ENCODE measurements around the gene OR9Q1.

DNA sequence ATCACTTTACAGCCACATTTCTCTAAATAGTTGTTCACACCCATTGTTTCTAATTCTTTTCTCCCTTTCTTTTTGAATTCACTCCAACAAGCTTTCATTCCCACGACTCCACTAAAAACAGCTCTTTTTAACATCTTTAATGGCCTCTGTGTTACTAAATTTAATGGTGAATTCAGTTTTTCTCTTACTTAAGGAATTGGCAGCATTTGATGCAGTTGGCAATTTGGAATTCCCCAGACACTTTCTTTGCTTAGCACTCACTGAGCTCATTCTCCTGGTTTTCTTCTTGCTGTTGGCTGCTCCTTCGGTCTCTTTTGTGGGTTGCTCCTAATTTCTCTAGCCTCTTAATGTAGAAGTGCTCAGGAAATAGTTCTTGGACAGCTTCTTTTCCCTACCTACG is 40.5 kb upstream of the OR9Q1 start:
- TF ChIP-seq ZNF562 (CRISPR knock-in tag; IDR thresholded peaks at IDR 0.05; ENCODE audit: borderline replicate concordance) (no peak), SETDB1 (CRISPR knock-in tag; IDR thresholded peaks at IDR 0.05; ENCODE audit: borderline replicate concordance) (no peak), ZNF615 (CRISPR knock-in tag; IDR thresholded peaks at IDR 0.05; ENCODE audit: borderline replicate concordance) (no peak), ISX (CRISPR knock-in tag; conservative IDR thresholded peaks at IDR 0.05) (no peak), HDAC6 (IDR thresholded peaks at IDR 0.05; ENCODE audit: low read depth, low read length) (no peak), RBM39 (IDR thresholded peaks at IDR 0.05; ENCODE audit: low read depth, low read length, poor library complexity, severe bottlenecking) (no peak), ZNF20 (CRISPR knock-in tag; IDR thresholded peaks at IDR 0.05) (no peak), ZMYM2 (CRISPR knock-in tag; IDR thresholded peaks at IDR 0.05) (no peak), SP1 (IDR thresholded peaks at IDR 0.05) (no peak), SP1 (CRISPR knock-in tag; IDR thresholded peaks at IDR 0.05) (no peak), DPF2 (CRISPR knock-in tag; IDR thresholded peaks at IDR 0.05; ENCODE audit: borderline replicate concordance, low read depth) (no peak), TCF7L2 (IDR thresholded peaks at IDR 0.05; ENCODE audit: low read depth, low read length) (no peak)
- TF ChIP-seq, protein P1, sequence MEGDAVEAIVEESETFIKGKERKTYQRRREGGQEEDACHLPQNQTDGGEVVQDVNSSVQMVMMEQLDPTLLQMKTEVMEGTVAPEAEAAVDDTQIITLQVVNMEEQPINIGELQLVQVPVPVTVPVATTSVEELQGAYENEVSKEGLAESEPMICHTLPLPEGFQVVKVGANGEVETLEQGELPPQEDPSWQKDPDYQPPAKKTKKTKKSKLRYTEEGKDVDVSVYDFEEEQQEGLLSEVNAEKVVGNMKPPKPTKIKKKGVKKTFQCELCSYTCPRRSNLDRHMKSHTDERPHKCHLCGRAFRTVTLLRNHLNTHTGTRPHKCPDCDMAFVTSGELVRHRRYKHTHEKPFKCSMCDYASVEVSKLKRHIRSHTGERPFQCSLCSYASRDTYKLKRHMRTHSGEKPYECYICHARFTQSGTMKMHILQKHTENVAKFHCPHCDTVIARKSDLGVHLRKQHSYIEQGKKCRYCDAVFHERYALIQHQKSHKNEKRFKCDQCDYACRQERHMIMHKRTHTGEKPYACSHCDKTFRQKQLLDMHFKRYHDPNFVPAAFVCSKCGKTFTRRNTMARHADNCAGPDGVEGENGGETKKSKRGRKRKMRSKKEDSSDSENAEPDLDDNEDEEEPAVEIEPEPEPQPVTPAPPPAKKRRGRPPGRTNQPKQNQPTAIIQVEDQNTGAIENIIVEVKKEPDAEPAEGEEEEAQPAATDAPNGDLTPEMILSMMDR (CRISPR knock-in tag; IDR thresholded peaks at IDR 0.05) = no peak
- TF ChIP-seq, protein P2, sequence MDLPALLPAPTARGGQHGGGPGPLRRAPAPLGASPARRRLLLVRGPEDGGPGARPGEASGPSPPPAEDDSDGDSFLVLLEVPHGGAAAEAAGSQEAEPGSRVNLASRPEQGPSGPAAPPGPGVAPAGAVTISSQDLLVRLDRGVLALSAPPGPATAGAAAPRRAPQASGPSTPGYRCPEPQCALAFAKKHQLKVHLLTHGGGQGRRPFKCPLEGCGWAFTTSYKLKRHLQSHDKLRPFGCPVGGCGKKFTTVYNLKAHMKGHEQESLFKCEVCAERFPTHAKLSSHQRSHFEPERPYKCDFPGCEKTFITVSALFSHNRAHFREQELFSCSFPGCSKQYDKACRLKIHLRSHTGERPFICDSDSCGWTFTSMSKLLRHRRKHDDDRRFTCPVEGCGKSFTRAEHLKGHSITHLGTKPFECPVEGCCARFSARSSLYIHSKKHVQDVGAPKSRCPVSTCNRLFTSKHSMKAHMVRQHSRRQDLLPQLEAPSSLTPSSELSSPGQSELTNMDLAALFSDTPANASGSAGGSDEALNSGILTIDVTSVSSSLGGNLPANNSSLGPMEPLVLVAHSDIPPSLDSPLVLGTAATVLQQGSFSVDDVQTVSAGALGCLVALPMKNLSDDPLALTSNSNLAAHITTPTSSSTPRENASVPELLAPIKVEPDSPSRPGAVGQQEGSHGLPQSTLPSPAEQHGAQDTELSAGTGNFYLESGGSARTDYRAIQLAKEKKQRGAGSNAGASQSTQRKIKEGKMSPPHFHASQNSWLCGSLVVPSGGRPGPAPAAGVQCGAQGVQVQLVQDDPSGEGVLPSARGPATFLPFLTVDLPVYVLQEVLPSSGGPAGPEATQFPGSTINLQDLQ (CRISPR knock-in tag; IDR thresholded peaks at IDR 0.05) = no peak
- TF ChIP-seq, protein P3, sequence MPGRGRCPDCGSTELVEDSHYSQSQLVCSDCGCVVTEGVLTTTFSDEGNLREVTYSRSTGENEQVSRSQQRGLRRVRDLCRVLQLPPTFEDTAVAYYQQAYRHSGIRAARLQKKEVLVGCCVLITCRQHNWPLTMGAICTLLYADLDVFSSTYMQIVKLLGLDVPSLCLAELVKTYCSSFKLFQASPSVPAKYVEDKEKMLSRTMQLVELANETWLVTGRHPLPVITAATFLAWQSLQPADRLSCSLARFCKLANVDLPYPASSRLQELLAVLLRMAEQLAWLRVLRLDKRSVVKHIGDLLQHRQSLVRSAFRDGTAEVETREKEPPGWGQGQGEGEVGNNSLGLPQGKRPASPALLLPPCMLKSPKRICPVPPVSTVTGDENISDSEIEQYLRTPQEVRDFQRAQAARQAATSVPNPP (CRISPR knock-in tag; IDR thresholded peaks at IDR 0.05) = no peak
